GM18520 (cell line): ENCODE data around the gene ADRM1.

Experiments used
- ATAC-seq: cut with Tn5 transposase; IDR thresholded peaks from one replicate; pipeline ENCODE4 v1.9.1; 2021; ENCODE audit not compliant: unreplicated experiment

Gene ADRM1

GRCh38 chr20:62302341-62303061 is at the start of gene ADRM1:
Gene ADRM1 (plus strand): TSS chr20:62302997. CDS start chr20:62303569, 572 bp downstream.
- peak; percentile 92 for ATAC-seq

GRCh38 chr20:62253398-62253797 is 49.4 kb upstream of the ADRM1 start:
- ATAC-seq, result no peak

- ATAC-seq, result no peak
Observed at GRCh38 chr20:62254021-62254724, 48.6 kb upstream of the ADRM1 start.

GRCh38 chr20:62255976-62256375 is 46.8 kb upstream of the ADRM1 start:
- no peak for ATAC-seq

GRCh38 chr20:62258499-62259293 is 44.1 kb upstream of the ADRM1 start:
- no peak for ATAC-seq

- no peak for ATAC-seq
Observed at GRCh38 chr20:62259294-62259565, 43.6 kb upstream of the ADRM1 start.

GRCh38 chr20:62262064-62262463 is 40.7 kb upstream of the ADRM1 start:
- no peak for ATAC-seq

- no peak for ATAC-seq
Observed at GRCh38 chr20:62263396-62263795, 39.4 kb upstream of the ADRM1 start.

- no peak for ATAC-seq
Observed at GRCh38 chr20:62265365-62265764, 37.4 kb upstream of the ADRM1 start.

- no peak for ATAC-seq
Observed at GRCh38 chr20:62266340-62266739, 36.5 kb upstream of the ADRM1 start.

- ATAC-seq, result no peak
Observed at GRCh38 chr20:62266851-62267250, 35.9 kb upstream of the ADRM1 start.

- ATAC-seq, result no peak
Observed at GRCh38 chr20:62267543-62267942, 35.3 kb upstream of the ADRM1 start.

- ATAC-seq, result no peak
Observed at GRCh38 chr20:62268228-62268900, 34.4 kb upstream of the ADRM1 start.

GRCh38 chr20:62269378-62269777 is 33.4 kb upstream of the ADRM1 start:
- ATAC-seq, result no peak

GRCh38 chr20:62269871-62270270 is 32.9 kb upstream of the ADRM1 start:
- ATAC-seq, result no peak

GRCh38 chr20:62272200-62272599 is 30.6 kb upstream of the ADRM1 start:
- no peak for ATAC-seq

GRCh38 chr20:62273416-62273815 is 29.4 kb upstream of the ADRM1 start:
- no peak for ATAC-seq

- no peak for ATAC-seq
Observed at GRCh38 chr20:62274332-62274950, 28.4 kb upstream of the ADRM1 start.

- ATAC-seq, result no peak
Observed at GRCh38 chr20:62275219-62275618, 27.6 kb upstream of the ADRM1 start.

- no peak for ATAC-seq
Observed at GRCh38 chr20:62276439-62276838, 26.4 kb upstream of the ADRM1 start.

GRCh38 chr20:62277253-62277652 is 25.5 kb upstream of the ADRM1 start:
- ATAC-seq, result no peak
